B cell (primary cell): Measurements from ENCODE around the gene QRFP.
A peak's percentile ranks its signal among the peaks of the same experiment; 100 is the strongest.

ENCODE experiments used
- CTCF ChIP-seq: fragments of 200-600 bp; IDR thresholded peaks from one replicate; pipeline ENCODE4 v1.8.0; 2022; ENCODE audit warnings: antibody characterized with exemption, mild to moderate bottlenecking
- EZH2 ChIP-seq: IDR thresholded peaks from 2 replicates; pipeline ENCODE4 v1.6.1; 2012; ENCODE audit warnings: borderline replicate concordance, low read depth, mild to moderate bottlenecking, moderate library complexity, low read length; ENCODE audit not compliant: insufficient read depth, poor library complexity, severe bottlenecking

- TF ChIP-seq CTCF (peak; percentile 79), EZH2 (no peak)
These were observed 30.1 kb downstream of the QRFP start for GRCh38 chr9:130866474-130866965.
